Putamen (tissue), 1 donor: Measurements from ENCODE around the gene IL1RL2.

Experiments used
- DNase-seq: peaks from one replicate; pipeline ENCODE4 v3.0.0-alpha.2; 2016; ENCODE audit warnings: low spot score

IL1RL2 gene

DNA sequence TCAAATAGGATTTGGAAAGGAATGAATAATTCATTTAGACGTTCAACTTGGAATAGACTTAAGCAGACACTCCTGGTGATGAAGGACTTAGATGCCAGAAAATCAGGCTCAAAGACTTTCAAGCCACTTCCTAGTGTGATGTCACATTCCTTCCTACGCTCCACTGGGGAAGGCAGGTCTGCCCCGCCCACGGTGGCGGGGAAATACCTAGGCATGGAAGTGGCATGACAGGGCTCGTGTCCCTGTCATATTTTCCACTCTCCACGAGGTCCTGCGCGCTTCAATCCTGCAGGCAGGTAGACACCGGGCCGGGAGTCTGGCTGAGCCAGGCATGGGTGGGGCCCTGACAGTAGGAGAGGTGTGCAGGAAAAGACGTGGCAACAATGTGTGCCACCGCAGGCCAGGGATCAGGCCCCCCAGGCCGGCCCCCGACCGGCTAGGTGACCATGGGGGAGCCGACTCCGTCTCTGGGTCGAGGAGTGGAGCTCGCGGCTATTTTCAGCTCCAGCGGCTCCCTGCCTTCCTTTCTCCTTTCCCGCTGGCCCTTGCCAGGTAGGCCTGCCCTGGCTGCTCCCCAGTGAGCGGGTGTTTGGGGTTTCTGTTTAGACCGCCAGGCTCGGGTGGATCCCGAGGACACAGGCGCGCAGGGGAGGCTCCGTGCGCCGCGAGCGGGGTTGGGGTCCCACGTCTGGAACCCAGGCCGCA lies at the start of gene IL1RL2:
Gene IL1RL2 (plus strand): TSS at position 233 of the 705 bp plus-strand sequence. CDS start 845 bp downstream, outside the sequence.
- no peak for DNase-seq

DNA sequence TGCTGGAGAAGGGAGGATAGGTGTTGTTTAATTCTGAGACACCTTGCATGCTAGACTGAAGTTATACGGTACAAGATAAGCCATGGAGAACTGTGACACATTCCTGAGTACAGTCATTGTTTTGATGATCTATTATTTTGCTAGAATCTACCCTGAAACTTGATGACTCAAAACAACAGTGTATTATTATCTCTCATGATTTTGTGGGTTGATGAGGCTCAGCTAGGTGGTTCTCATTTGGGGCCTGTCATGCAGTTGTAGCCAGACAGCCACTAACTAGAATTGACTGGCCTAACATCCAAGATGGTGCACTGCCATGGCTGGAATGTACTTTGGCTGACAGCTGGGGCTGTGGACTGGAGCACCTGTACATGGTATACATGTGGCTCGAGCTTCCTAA lies 49.7 kb upstream of the IL1RL2 start:
- no peak for DNase-seq

DNA sequence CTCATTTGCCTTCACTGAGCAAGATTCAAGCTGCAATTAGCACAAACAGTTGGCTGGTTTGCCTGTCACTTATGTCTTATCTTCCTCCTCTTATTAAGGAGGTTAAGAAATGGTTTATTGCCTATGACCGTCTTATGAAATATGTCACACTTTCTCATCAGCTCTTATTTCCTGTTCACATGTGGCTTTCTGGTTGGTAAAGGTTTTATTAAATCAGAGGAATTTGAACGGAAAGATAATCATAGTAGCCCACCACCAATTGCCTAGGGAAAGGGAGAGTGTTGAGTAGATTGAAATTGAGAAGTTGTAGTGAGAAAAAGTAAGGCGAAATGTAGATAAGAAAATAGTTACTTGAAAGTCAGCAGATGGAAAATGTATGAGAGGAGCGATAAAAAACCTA lies 48.5 kb upstream of the IL1RL2 start:
- no peak for DNase-seq

DNA sequence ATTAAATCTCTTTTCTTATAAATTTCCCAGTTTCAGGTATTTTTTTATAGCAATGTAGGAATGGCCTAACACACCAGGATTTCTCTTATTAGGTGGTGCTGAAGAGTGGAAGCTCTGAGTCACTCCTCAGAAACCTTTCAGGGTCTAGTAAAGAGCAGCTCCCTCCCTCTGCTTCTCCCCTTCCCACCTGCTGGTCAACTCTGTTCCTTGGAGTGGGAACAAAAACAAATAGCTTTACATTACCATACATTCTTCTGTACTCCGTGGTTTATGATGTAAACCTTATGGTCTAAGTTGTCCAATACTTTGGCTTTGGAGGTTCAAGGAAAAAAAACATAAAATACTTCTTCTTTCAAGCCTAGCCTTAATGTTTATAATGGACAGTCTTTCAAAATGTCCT lies 47.0 kb upstream of the IL1RL2 start:
- no peak for DNase-seq

DNA sequence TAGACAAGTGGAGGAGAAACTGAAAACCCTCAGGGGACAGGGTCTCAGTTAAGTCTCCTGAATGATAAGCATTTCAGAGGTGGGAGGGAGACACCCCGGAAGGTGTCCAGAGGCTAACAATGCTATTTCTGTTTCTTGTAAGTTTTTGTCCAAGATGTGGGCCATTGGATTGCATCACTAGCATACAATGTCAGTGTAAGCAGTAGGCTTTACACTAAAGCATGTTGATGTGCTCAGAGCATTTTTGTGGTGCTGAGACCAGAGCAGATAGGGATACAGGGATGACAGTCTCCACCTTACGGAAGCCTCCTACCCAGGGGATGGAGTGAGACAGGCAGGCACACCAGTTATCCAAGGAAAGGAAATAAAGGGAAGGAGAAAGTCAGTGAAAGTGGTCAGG lies 46.4 kb upstream of the IL1RL2 start:
- DNase-seq, result no peak

DNA sequence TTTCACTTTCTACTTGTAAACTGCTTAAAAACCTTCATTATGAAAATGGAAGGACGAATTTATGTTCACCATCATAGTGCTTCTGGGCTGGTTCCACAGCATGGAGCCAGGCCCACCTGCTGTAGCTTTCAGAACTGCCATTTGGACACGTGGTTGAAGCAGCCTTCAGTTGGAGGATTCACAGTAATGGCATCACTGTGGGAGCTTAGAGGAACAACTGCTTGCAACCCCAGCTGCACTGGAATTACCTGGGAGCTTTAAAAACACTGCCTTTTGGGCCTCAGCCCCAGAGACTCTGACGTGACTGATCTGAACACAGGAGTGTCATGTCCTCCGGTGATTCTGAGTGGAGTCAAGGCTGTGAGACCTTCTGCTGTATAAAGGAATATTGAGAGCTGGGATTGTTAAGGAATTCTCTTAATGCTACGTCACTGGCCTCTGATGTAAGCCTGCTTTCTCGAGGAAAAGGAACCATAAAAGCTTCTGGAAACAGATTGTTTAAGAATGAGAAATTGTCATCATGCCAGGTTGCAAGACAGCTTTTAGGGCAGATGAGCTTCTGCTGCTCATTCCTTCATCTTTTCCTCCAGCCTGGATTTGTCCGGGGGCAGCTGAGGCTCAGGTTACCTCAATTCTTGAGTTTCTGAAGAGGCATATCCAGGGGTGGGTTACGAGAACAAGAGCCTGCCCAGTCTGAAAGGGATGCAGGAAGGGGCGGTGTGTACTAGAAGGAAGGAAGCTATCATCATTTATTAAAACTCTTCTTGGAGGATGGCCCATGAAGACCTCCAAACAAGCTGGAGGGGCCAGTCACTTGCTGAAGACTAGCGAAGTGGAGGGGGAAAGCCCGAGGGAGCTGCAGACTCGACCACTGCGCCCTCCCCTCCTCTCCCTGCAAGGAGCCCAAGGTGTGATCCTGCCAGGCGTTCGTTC lies 45.5 kb upstream of the IL1RL2 start:
- no peak for DNase-seq

DNA sequence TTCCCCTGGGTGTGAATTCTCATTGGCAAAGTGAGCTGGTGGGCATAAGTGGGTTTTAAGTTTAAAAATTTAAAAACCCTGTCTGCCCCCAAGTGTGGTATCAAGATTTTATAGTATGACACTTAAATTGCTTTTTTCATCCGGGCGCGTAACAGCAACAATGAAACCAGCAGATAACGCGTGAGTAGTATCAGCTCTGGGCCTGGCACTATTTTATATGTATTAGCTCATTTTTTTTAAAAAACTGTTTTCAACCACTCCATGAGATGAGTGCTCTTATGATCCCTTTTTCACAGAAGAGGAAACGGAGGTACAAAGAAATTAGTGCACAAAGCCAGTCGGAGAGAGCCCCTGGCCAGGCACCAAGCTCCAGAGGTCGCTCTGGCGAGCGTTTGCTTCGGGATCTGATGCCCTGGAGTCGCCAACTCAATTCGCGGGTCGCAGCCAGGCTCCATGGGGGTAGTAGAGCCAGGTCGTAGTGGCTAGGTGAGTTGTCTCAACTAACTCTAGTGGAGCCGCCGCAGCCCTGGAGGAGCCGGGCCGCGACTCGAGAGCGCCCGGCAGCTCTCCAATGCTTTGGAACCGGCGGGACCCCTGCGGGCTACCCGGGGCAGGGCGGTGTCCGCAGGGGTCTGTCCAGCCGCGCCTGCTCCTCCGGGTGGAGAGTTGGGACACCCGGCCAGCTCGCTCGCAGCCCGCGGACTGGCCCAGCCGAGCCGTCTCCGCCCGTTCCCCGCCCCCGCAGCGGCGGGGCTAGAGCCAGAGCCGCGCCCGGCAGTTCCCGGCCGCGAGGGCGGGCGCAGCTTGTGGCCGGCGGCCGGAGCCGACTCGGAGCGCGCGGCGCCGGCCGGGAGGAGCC lies 44.6 kb upstream of the IL1RL2 start, which contains the start of gene IL1R1:
Gene IL1R1 (plus strand): TSS at position 777 of the 859 bp plus-strand sequence. CDS start 14,979 bp downstream, outside the sequence.
- peak; percentile 10 for DNase-seq

DNA sequence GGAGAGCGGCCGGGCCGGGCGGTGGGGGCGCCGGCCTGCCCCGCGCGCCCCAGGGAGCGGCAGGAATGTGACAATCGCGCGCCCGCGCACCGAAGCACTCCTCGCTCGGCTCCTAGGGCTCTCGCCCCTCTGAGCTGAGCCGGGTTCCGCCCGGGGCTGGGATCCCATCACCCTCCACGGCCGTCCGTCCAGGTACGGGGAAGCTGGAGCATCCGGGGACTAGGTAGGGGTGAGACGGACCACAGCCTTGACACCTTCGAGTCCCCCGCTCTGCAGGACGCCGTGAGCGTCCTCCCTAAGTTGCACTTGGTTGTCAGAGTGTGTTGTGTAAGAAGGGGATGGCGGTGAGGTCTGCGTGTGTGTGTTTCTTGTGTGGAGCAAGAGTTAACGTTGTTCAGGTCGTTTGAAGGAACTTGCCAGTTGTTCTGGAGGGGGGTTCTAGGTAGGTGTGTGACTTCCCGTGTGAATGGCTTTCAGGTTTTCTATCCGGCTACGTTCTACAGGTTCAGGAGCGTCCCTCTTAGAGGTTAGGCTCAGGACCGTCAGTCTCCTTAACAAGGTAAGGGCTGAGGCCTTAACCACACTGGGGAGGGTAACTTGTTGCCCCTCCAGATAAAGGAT lies 43.9 kb upstream of the IL1RL2 start:
- no peak for DNase-seq

DNA sequence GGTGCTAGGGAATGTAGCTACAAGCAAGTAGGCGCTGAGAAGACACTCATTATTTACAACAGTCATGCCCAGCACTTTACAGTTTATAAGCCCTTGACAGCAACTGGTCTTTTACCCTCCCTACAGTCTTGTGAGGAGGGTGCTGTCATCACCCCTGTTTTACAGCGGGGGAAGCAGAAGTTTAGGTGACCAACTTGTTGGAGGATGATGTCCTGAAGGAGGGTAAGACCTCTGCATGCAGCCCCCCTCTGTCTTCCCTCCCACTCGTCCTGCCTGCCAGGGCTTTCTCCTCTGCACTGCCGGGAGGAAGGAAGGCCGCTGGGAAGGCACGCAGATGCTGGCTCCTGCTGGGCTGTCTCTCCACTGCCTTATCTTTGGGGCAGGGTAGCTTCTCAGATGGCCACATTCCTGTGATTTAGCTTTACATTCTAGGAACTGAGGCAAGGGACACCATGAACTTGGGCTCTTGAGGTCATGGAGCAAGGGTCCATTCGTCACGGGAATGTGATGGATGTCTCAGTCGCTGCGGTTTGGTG lies 43.3 kb upstream of the IL1RL2 start:
- no peak for DNase-seq

DNA sequence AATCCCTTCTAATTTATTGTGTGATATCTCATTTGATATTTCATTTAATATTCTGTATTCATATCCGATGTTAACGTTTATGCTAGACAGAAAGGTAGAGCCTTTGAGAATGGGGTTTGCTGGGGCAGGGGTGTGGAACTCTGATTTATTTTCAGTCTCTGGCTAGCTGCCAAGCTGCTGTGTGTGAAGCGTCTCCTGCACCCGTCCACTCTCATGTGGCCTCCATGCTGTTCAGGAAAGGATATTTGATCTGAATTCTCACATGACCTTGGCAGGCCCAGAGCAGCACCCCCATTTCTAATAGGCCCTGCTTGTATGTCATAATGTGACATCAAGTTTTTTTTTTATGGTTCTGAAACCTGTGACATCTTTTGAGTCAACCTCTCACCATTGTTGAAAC lies 42.7 kb upstream of the IL1RL2 start:
- no peak for DNase-seq

DNA sequence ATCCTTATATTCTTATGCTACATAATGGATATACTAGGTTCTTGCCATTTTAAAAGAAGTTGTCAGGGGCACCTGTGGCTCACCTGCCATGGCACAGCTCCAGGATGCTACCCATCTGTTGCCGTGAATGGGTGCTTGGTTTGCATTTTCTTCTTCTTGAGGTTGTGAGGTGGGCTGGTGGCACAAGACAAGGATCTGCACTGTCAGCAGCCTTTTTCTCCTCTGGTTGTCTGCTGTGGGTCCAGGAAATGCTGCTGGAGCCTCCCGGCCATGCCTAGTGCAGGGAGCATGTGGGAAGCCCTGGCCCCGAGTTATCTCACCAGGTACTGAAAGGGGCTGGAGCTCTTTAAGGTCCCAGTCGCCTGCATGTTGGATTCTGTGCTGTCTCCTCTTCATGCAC lies 41.7 kb upstream of the IL1RL2 start:
- no peak for DNase-seq

DNA sequence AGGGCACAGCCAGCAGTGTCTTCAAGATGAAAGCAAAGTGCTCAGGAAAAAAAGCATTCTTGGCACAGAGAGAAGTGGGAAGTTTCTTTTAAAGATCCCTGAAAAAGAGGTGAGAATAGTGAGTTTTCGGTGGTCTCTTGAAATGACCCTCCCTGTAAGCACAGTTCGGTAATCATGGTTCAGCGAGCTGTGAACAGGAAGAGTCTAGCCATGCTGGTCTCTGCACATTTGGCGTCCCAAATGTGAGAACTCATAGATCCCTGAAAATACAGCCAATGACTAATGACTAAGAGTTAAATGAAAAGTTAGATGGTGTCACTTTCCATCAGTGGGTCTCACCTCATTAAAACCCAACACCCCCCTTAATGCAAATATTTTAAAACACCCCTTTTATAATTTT lies 40.9 kb upstream of the IL1RL2 start:
- no peak for DNase-seq

DNA sequence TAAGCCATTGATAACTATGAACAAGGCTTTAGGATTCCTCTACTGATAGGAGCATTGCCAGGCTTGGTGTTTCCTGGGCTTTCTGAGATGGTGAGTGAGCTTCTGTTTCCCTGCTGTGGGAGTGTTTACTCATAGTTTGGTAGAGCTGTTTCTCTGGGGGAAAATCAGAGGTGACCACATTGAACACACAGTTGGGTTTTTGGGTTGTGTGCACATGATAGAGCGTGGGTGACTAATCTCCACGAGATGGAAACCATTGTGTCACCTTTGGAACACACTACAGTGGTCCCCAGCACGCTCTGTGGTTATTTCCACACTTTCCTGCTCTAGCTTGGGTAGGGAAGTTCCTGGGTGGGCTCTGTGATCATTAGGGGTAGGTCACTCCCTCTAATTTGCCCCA lies 38.9 kb upstream of the IL1RL2 start:
- DNase-seq, result no peak

DNA sequence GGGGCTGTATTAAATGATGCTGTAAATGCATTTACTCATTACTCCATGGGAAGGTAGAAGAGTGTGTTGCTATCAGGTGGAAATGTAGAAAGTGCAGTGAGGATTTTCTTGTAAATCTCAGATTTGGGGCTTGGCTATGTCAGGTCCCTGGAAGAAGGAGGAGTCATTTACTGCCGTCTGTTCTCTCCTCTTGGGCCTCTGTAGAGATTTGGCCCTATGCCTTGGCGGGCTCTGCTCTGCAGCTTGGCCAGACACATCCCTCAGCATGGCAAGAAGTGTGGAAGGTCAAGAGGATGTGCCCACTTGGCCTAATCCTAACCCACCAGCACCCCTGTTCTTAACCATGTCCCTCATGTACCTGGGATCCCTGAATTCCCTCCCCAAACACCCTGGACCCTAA lies 37.6 kb upstream of the IL1RL2 start:
- DNase-seq, result no peak

DNA sequence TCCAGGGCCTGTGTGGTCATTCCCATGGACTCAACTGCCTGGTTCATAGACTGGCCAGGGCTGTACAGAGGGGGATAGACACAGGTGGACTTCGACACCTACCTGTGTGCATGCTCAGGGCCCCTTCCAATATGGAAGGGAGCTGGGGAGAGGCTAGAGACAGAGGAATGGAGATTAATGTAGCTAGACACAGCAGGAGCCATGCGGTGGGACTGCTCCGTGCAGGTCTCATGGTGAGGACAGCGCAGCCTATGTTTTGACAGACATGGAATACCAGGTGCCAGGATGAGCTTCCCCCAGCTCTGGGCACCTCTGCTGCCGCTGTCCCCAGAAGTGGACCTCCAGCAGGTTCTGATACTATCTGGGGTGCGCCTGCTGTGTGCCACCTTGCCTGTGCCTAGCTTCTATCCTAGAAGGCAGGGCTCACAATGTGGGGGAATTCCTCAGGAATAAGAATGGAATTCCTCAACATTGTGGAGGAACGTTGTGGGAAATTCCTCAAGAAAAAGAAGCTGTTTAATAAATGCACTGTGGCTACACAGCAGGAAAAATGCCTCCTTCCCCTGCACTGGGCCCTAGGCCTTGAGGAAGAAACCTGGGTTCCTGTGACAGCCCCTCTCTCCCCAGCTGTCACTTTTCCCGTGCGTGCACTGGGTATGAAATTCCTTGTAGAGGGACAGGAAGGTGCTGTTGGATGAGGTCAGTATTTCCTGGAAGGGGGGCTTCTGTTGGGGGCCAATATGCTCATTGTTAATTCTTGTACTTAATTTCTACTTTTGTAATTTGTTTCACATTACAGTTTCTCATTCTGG lies 37.0 kb upstream of the IL1RL2 start:
- no peak for DNase-seq

DNA sequence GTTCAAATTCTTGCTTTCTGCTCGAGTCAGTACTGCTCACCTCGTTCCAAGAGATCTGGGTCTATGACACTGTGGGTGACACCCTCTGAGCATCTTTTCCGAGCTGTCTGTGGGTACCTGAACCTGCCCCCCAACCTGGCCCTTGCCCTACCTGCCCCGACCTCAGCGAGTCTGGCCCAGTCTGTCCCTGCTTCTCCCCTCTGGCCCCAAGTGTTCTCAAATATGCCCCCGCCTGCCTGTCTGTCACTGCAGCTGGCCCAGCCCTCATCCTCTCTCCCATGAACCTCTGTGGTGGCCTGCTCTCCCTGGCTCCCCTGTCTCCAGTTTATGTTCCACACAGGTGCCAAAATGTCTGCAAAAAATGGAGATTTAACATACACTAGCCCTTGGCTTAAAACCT lies 32.5 kb upstream of the IL1RL2 start:
- DNase-seq, result no peak

DNA sequence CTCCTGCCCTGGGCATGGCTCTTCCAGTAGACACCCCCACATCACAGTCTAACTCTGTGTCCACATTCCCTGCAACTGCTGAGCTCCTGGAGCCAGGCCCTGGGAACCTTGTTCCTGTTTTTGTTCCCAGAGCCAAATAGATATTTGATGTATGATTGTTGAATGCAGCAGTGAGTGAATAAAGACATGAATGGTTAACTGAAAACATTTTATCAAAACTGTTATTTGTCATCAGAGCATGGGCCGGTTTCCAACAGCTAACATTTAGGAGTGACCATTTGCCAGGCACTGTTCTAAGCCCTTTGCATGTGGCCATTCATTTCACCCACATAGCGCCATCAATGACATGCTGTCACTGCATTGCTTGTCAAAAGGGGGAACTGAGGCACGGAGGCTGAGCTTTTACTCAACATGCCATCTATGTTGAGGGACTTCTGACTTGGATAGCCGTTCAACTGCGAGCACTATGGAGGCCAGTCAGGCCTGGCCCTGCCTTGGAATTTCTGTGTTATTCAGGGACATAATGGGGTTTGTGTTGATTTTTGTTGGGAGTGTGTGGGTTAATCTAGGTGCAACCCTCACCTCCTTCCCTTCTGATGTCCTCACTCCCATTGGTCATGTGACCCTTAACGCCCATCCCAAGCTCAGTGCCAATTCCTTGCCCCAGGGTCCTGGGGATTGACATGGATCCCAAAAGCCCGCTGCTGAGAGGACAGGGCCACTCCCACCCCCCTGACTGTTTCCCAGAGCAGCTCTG lies 31.7 kb upstream of the IL1RL2 start:
- no peak for DNase-seq

DNA sequence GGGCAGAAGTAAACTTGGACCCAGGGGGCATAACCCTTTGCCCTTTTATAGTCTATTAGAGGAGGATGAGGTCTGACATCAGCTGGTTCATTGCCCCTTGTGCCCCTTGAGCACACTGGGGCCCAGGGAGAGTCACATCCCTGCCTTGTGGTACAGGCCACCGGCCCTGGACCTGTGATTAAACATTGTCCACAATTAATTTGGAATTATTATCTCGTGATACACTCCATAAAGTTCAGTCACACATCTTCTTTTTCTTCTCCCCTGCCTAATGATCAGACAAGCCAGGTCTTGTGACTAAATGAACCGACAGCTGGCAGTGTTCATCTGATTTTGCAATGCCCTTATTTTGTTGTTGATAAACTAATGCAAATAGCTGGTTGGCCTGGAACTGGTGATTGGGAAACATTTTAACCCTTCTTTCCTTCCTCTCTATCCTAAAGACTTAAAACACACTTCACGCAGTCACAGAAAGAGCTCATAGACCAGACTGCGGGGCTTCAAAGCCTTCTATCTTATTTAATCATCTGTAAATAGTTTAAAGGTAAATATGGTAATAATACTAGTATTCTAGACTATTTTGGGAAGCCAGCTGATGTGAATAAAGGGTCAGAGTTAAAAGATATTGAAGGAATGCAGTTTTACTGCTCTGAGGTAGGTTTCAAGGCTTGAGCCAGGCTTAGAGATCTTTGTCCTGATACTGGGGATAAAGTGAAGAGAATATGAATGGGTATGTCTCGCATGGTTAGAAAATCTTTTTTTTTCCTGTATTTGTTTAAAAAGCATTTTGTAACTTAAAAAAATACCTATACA lies 30.9 kb upstream of the IL1RL2 start:
- DNase-seq, result no peak
